ENCODE data around the gene UNC45A.

The UNC45A gene

DNA sequence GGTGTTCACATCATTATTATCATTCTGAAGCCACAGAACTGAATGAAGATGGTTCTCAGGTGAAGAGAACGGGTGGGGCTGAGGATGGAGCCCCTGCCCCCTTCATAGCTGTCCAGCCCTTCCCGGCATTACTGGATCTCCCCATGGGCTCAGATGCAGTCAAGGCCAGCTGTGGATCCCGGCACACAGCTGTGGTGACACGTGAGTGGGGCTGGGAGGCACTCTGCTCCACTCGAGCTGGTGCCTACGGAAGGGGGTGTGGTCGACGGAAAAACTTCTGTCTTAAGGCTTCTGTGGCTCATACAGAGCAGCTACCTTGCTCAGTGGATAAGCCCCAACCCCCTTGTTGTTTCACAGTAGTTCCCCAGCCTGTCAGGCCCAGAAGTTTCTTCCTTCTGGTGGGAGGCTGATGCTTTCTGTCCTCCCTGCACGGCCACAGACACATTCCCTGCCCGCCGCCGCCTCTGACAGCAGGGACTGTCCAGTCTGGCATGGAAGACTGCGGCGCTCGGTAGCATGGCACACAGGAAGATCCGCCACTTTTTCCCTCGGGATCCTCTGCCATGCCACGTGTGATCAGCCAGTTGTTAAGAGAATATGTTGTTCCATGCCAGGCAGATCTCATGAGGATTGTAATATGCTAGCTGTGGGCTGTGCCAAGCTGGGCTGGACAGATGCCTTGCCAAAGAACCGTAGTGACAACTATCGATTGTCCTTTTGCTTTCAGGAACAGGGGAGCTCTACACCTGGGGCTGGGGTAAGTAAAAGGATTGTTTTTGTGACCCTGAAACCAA lies 25.4 kb downstream of the UNC45A start:
- DNase-seq (ENCODE audit: low read depth) = no peak

DNA sequence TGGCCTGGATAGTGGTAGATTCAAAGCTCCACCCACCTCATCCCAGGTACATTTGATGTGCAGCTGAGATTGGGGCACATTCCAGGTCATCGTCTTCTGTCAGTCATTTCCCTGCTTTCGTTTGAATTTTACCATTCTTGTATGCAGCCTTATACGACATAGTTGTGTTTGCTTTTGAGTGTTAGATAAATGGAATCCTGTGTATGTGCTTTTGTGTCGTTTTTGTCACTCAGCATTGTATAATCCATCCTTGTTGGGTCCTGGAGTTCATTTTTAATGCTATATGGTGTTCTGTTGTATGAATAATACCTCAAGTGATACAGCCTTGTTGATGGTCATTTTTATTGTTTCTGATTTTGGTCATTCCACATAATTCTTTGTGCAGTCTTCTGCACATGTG lies 26.9 kb downstream of the UNC45A start:
- DNase-seq (ENCODE audit: low read depth) = no peak

DNA sequence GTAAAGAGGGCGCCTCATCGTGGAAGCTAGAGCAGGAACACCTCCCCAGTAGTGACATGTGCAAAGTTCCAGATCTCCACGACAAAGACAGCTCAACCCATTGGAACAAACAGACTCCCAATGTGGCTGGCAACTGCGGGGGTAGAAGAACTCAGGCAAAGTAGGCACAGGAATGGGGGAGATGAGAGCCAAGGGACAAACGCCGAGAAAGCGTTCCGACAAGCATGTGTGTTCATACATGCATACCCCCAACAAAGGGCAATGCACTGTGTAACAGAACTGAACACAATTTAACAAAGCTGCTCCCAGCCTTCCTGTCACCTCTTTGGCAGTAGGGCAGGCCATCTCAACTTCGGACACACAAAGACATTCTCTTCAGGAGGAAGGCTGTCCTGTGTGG lies 31.2 kb downstream of the UNC45A start:
- DNase-seq (ENCODE audit: low read depth) = no peak

DNA sequence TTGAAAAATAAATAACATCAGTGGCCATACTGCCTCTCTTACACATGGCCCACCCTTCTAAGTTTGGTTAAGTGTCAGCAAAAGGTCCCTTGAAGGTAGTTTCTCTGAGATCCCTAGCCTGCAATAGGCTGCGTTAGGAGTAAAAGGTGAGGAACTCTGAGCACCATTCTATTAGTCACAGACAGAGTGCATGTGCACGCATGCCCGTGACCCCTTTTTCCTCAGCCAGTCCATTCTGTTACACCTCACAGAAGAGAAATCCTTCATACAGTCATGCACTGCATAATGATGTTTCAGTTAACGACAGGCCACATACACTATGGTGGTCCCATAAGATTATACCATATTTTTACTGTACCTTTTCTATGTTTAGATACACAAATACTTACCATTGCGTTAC lies 32.1 kb downstream of the UNC45A start:
- no peak for DNase-seq (ENCODE audit: low read depth)

DNA sequence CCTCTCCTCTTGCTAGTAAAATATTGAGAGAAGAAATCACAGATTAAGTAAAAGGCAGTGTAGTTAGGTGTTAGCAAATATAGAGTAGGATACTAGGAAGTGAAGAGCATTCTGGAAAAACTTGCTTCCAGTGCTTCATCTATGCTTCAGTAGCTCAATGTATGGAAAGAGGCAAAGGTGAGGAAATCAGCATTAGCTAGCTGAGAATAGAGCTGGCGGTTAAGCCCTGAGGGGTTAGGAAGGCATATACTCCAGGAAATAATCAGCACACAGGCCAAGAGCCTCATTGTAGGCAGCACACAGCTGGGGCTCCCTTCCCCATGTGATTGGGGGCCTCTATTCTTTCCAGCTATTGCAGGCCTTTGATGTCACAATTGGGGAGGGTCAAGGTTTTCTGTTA lies 33.3 kb downstream of the UNC45A start:
- DNase-seq (ENCODE audit: low read depth) = no peak

DNA sequence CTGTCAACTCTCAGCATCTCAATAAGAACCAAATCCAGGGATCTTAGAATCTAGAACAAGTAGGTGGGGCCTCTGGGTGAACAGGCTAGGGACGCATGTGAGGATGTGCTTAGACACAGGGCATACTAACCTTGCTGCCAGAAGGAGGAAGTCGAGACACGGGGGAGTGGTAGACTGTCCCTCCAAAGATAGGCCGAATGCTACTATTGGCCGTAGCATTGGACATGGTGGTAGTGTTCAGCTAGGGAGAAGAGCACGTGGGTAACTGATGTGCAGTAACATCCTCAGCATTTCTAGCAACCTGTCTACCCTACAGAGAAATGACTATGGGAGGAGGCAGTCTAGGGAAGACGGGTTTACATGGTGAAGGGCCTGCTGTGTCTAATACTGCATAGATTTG lies 35.2 kb downstream of the UNC45A start:
- DNase-seq (ENCODE audit: low read depth) = peak; percentile 56

DNA sequence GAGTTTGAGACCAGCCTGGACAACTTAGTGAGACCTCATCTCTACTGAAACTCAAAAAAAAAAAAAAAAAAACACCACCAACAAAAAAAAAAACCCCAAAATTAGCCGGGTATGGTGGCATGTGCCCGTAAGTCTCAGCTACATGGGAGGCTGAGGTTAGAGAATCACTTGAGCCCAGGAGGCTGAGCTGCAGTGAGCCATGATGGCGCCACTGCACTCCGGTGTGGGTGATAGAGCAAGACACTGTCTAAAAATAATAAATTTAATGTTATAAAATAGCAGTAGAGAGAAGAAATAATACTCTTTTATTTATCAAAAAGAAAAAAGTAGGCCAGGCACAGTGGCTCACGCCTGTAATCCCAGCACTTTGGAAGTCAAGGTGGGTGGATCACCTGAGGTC lies 37.0 kb downstream of the UNC45A start:
- no peak for DNase-seq (ENCODE audit: low read depth)

DNA sequence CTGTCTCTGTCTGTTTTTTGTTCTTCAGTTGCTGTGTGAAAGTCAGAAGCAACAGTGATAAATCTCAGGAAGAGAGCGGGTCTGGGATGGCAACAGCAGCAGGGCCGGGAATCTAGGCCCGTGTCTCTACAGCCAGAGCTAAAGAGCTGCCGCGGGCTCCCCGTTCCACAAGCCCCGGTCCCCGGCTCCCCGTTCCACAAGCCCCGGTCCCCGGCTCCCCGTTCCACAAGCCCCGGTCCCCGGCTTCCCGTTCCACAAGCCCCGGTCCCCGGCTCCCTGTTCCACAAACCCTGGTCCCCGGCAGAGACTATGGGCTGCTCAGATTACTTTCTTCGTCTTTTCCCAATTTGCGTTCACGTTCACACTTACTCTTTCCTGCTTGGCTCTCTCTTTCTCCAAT lies 39.1 kb downstream of the UNC45A start:
- DNase-seq (ENCODE audit: low read depth) = no peak

DNA sequence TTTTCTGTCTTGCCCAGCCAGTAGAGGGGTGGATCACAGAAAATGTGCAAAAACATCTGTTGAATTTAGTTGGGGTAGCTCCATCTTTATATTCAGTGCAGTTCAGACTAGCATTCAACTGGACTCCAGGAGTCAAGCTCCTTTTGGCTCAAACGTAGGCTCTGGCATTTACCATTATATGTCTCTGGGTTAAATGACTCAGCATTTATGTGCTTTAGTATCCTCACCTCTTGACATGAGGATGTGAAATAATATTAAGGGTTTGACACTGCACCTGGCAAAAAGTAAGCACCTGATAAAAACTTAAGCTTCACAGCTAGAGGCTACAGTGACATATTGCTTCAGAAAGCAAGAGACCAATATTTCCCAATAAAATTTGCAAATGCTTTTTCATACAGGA lies 44.5 kb downstream of the UNC45A start:
- no peak for DNase-seq (ENCODE audit: low read depth)

DNA sequence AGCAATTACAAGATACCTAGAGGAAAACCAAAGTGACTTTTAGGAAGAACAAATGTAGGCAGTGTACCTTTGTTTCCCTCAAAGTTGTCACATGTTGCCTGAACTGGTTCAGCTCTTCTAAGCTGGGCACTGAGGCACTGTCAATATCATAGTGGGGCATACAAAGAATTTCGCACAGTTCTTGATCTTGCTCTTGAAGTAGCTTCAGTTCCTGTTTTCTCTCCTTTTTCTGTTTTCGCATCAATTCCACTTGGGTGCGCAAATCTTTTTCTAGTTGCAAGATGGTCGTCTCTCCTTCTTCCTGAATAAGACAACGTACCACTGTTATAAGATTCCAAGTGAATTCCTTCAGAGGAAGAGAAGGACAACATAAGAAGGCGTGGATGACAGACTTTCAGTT lies 46.6 kb downstream of the UNC45A start:
- no peak for DNase-seq (ENCODE audit: low read depth)

DNA sequence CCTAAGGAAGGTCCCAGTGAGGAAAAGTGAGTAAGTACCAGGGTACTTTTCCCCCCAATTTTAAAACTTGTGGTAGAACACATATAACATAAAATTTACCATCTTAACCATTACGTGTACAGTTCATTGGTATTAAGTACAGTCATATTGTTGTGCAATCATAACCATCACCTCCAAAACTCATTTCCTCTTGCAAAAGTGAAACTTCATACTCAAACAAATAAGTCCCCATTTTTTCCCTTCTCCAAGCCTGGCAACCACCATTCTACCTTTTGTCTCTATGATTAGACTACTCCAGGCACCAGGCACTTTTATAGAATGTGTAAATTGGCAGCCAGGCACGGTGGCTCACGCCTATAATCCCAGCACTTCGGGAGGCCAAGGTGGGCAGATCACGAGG lies 47.0 kb downstream of the UNC45A start:
- no peak for DNase-seq (ENCODE audit: low read depth)

DNA sequence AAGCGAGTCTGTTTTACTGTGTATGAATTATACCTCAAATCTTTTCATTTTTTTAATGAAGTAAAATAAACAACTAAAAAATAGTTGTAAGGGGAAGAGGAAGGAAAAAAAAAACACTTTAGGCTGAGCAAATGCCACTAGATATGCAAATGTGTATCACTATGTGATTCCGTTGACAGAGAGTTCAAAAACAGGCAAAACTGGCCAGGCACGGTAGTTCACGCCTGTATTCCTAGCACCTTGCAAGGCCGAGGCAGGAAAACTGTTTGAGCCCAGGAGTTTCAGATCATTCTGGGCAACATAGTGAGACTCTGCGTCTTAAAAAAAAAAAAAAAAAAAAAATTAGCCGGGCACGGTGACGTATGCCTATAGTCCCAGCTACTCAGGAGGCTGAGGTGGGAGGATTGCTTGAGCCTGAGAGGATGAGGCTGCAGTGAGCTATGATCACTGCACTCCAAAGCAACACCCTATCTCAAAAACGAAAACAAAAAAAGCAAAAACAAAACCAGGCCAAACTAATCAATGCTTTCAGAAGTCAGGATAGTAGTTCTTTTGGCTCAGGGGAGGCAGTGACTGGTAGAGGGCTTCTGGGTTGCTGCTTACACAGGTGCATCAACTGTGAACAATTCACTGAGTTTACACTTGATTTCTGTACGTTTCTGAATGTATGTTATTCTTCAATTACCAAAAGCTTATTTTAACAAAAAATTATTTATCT lies 51.9 kb downstream of the UNC45A start:
- no peak for DNase-seq (ENCODE audit: low read depth)

DNA sequence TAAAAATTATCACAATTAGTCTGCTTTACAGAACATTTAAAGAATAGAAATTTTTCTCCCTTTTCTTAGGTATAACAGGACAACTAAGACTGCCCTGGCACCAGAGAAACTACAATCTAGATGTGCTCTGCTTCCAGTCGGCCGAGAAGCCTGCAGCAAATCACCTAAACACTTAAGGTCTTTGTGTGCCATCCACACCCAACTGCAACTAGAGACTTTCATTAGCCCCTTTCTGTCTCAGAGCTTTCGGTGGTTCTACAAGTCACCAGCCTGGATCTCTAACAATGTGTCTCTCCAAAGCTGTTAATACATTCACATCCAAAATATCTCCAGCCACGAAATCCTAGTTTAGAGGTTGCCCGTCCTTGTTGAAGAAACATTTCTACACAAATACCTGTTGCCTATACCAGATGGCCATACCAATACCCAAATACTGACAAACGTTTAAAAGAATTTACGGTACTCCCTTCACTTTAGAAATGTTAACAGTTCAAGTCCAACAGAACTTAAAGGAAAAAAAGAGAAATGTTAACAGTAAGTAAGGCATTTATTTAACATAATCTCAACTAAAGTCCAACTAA lies 52.6 kb downstream of the UNC45A start:
- no peak for DNase-seq (ENCODE audit: low read depth)

DNA sequence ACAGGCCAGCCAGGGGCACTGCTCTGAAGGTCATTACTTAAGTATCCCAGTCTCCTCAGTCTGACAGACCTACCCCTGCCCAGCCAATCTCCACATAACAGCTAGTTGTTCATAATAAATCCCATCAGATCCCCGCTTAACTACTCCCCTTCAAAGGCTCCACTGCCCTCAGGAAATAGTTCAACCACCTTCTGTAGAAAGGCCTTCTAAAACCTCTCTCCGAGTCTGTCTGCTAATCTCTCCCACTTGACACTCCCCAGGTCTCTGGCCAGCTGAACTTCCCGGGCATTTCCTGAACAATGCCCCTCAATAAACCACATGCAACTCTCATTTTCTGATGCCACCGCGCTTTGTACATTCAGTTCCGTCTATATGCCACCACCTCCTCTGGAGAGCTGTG lies 53.2 kb downstream of the UNC45A start:
- no peak for DNase-seq (ENCODE audit: low read depth)

DNA sequence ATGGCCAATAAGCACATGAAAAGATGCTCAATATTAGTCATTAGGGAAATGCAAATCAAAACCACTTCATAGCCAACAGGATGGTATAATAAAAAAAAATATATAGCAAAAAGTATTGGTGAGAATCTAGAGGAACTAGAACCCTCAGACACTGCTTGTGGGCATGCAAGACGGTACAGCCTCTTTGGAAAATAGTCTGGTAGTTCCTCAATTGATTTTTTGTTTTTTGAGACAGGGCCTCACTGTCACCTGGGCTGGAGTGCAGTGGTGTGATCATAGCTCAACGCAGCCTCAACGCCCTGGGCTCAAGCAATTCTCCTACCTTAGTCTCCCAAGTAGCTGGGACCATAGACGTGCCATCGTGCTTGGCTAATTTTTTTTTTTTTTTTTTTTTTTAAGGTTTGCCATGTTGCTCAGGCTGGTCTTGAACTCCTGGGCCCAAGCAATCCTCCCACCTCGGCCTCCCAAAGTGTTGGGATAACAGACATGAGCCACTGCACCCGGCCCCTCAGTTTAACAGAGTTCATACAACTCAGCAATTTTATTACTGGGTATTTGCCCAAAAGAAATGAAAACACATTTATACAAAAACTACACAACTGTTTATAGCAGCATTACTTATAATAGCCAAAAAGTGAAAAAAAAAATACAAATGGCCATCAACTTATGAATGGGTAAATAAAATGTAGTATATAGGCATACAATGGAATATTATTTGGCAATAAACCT lies 54.1 kb downstream of the UNC45A start:
- DNase-seq (ENCODE audit: low read depth) = no peak

DNA sequence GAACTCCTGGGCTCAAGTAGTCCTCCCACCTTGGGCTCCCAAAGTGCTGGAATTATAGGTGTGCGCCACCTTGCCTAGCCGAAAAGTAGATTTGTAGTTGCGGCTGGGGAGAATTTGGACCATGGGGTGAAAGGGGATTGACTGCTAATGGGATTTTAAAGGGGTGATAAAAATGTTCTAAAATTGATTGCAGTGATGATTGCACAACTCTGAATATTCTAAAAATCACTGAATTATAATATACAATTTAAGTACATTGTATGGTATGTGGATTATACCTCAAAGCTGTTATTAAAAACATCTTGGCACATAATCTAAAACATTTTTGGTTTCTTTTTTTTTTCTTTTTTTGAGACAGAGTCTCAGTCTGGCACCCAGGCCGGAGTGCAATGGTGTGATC lies 55.4 kb downstream of the UNC45A start:
- no peak for DNase-seq (ENCODE audit: low read depth)

DNA sequence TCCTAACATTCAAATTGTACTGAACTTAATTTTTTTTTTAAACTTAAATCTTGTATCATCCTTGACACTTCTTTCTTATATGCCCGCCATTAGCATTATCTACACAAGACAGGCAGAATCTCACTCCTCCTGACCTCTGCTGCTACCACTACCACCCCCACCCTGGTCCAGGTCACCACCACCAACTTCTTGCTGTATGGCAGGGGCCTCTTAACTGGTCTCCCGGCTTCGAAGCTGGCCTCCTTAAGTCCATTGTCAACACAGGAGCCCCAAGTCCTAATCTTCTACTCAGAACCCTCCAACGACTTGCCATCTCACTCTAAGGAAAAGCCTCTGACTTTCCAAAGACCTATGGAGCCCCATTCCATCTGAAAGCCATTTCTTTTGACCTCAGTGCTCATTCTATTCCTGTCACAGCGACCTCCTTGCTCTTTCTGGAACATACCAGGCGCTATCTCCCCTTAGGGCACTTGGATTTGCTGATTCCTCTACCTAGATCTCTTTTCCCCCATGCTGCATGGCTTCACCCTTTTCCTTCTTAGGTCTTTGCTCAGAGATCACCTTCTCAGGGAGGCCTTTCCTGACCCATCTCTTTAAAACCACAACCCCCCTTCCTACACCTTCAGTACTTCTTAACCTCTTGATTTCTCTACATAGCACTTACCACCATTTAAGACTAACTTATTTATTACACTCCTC lies 56.7 kb downstream of the UNC45A start:
- no peak for DNase-seq (ENCODE audit: low read depth)

DNA sequence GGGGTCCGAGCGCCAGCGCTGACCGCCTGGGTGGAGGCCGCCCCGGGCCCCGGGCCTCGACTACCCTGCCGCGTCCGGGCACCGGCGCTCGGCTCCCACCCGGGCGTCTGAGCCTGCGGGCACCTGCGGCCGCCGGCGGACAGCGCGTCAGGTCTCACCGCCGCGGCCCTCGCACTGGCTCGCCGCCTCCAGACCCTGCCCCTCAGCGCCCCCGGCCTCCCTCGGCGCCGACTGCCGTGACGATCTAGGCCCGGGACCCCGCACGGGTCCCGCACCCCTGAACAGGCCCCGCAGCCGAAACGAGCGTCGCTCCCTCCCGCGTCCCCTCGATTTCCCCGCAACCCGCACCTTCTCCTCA lies 59.0 kb downstream of the UNC45A start:
- DNase-seq (ENCODE audit: low read depth) = no peak

DNA sequence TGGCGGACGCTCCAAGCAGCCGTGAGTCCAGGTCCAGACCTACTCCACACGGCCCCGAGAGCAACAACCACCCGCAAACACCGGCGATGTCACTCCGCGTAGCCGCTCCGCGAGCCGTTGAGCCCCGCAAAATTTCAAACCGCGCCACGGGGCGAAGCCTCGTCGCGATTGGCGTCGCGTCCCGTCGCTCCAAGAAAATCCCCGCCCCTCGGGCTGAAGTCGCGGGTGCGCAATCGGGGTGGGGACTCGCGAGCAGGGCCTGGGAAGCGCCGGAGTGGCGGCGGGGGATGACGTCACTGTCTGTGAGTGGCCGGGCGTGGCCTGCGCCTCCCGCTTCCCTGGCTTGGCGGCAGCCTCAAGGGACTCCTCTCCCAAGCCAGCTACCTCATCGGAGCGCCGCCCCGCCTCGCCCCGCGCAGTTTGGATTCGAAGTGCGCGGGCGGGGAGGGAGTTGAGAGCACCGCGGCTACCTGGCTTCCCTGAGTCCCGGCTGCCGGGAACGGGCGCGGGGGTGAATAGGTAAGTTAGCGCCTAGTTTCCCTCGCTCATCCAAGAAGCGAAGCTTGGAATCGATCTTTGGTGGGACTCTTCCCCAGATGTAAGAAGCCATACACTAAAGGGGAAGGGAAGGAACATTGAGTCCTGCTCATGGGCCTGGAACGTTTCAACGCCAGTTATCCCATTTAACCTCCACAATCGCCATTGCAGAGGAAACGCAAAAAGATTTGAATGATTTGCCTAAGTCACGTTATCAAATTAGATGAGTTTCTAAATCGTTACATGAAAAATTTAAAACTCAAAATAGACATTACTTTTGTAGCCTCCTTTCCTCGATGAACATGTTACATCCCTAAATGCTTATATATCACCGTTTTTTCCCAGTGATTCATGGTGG lies 59.6 kb downstream of the UNC45A start, which contains the start of gene PRC1:
PRC1 (minus strand) TSS at position 119 of the 895 bp plus-strand sequence; CDS start at position 1, 118 bp downstream.
- peak; percentile 96 for DNase-seq (ENCODE audit: low read depth)

DNA sequence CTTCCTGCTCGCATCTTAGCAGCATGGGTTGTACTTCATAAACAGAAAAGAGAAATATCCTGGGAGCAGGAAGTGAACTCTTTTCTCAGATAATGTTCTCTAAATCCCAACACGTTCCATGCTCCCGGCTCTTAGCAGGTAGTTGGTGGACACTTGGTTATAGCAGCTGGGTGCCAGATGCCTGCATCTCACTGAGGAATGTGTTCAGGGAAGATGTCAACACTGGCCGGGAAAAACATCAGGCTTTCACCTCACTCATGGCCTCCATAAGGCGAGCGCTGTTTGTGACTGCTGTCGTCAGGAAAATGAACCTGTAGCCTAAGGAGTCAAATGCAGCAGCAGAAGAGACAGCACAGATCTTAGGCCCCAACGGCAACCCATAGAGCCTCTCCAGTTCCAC lies 63.7 kb downstream of the UNC45A start:
- no peak for DNase-seq (ENCODE audit: low read depth)

DNA sequence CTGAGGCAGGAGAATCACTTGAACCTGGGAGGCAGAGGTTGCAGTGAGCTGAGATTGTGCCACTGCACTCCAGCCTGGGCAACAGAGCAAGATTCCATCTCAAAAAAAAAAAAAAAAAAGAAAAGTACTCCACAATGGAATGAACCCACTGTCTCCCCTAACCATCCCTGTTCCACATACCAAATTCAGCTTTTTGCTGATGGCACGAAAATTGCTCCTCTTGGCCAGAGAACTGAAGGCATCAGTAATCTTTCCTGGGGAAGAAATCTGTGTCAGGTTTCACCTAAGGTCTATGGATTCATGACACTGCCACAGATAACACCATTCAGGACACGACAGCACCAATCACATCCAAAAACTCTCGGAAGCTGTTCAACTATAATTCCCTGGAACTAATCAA lies 66.1 kb downstream of the UNC45A start:
- no peak for DNase-seq (ENCODE audit: low read depth)
